Hepatocyte (in vitro differentiated cells): Measurements from ENCODE around the gene KRTAP22-2. TPM values are rescaled to one million over a fixed set of nuclear protein-coding genes. Genes with fewer than 3 reads are reported as not detected.

Source experiments
- DNase-seq: peaks from one replicate; pipeline ENCODE4 v3.0.0-alpha.2; 2016; ENCODE audit warnings: low spot score
- H2AFZ ChIP-seq: fragments of 200-600 bp; sonication (generic); 2 replicates; pipeline ENCODE4 v1.6.0; 2016; ENCODE audit warnings: antibody characterized with exemption, mild to moderate bottlenecking
- H3K27ac ChIP-seq: fragments of 200-600 bp; sonication (generic); 2 replicates; pipeline ENCODE4 v1.5.1; 2016; ENCODE audit warnings: mild to moderate bottlenecking
- H3K27me3 ChIP-seq: fragments of 200-600 bp; sonication (generic); 2 replicates; pipeline ENCODE4 v1.6.1; 2016
- H3K36me3 ChIP-seq: fragments of 200-600 bp; sonication (generic); replicated peaks from 2 replicates; pipeline ENCODE4 v1.5.1; 2016; ENCODE audit warnings: low read depth; ENCODE audit not compliant: insufficient read depth
- H3K4me1 ChIP-seq: fragments of 200-600 bp; sonication (generic); 2 replicates; pipeline ENCODE4 v1.5.1; 2016; ENCODE audit warnings: mild to moderate bottlenecking, moderate library complexity; ENCODE audit not compliant: insufficient read depth
- H3K4me2 ChIP-seq: fragments of 200-600 bp; sonication (generic); 2 replicates; pipeline ENCODE4 v1.6.0; 2016
- H3K4me3 ChIP-seq: fragments of 200-600 bp; sonication (generic); 2 replicates; pipeline ENCODE4 v1.5.1; 2016; ENCODE audit warnings: mild to moderate bottlenecking
- H3K79me2 ChIP-seq: fragments of 200-600 bp; sonication (generic); 2 replicates; pipeline ENCODE4 v1.6.0; 2017; ENCODE audit warnings: mild to moderate bottlenecking
- H3K9me2 ChIP-seq: fragments of 200-600 bp; sonication (generic); replicated peaks from 2 replicates; pipeline ENCODE4 v1.6.0; 2017; ENCODE audit warnings: mild to moderate bottlenecking; ENCODE audit not compliant: insufficient read depth
- H3K9me3 ChIP-seq: fragments of 200-600 bp; sonication (generic); 2 replicates; pipeline ENCODE4 v1.5.1; 2016; ENCODE audit warnings: low read depth, mild to moderate bottlenecking
- H4K20me1 ChIP-seq: fragments of 200-600 bp; sonication (generic); 2 replicates; pipeline ENCODE4 v1.6.0; 2016; ENCODE audit warnings: mild to moderate bottlenecking; ENCODE audit not compliant: insufficient read depth, poor library complexity, severe bottlenecking
- EZH2 ChIP-seq: fragments of 200-600 bp; sonication (generic); IDR thresholded peaks from 2 replicates; pipeline ENCODE4 v1.6.1; 2016; ENCODE audit warnings: antibody characterized with exemption, mild to moderate bottlenecking, borderline replicate concordance
- EZH2phosphoT487 ChIP-seq: fragments of 200-600 bp; sonication (generic); IDR thresholded peaks from one replicate; pipeline ENCODE4 v1.6.1; 2018; ENCODE audit warnings: antibody characterized with exemption, mild to moderate bottlenecking, low read depth, moderate library complexity; ENCODE audit not compliant: unreplicated experiment, severe bottlenecking
- WGBS: methylation state at CpG from one replicate; pipeline ENCODE4 v1.1.6; 2016; ENCODE audit warnings: low lambda C conversion rate; ENCODE audit errors: missing lambda C conversion rate; 5-methylcytosine and 5-hydroxymethylcytosine counted together
- polyA plus RNA-seq: library from polyadenylated mRNA; unstranded; fragments of >200 nt; fragmentation: Nextera tagmentation; extraction: Ambion mirVana; gene quantifications from 2 replicates; pipeline ENCODE4 v1.2.1, GENCODE V29; 2016
- total RNA-seq: library from RNA; depleted of rRNA; stranded (reverse); fragments of >200 nt; gene quantifications from 2 replicates; pipeline ENCODE4 v1.2.3, GENCODE V29; 2014
- TF ChIP-seq, protein P1 (sequence below): fragments of 200-600 bp; sonication (generic); IDR thresholded peaks from 2 replicates; pipeline ENCODE4 v1.5.1; 2016; ENCODE audit warnings: antibody characterized with exemption, mild to moderate bottlenecking; ENCODE audit not compliant: poor library complexity

The KRTAP22-2 gene
- total and polyA plus RNA-seq, 2 experiments from 2014 or later = not detected

DNA sequence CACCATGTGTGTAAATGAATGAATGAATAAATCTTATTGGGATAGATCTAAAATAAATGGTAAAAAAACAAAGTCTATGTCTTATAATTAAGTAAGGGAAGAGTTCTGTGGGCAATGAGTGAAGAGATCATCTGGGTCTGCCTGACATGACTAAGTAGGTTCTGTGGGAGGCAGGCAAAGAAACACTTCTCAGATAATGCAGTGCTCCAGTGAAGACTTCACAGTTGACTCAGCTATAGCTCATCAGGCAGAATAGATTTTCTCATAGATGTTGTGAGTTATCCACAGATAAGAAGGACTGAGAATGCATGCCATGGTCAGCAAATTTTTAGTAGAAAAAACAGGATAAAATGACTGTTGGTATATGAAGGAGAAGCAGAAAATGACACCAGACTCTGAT, 12.4 kb downstream of the KRTAP22-2 start:
- Histone ChIP-seq H3K4me3 (no peak overlapping the region), H3K4me2 (no peak overlapping the region), H3K9me2 (no peaks in the 10 kb centered on the region), H2AFZ (no peak overlapping the region), H3K27ac (no peak overlapping the region), H3K27me3 (no peaks in the 10 kb centered on the region), H4K20me1 (no peaks in the 10 kb centered on the region), H3K79me2 (no peaks in the 10 kb centered on the region), H3K9me3 (no peaks in the 10 kb centered on the region), H3K4me1 (no peaks in the 10 kb centered on the region), H3K36me3 (no peaks in the 10 kb centered on the region)
- TF ChIP-seq, protein P1, sequence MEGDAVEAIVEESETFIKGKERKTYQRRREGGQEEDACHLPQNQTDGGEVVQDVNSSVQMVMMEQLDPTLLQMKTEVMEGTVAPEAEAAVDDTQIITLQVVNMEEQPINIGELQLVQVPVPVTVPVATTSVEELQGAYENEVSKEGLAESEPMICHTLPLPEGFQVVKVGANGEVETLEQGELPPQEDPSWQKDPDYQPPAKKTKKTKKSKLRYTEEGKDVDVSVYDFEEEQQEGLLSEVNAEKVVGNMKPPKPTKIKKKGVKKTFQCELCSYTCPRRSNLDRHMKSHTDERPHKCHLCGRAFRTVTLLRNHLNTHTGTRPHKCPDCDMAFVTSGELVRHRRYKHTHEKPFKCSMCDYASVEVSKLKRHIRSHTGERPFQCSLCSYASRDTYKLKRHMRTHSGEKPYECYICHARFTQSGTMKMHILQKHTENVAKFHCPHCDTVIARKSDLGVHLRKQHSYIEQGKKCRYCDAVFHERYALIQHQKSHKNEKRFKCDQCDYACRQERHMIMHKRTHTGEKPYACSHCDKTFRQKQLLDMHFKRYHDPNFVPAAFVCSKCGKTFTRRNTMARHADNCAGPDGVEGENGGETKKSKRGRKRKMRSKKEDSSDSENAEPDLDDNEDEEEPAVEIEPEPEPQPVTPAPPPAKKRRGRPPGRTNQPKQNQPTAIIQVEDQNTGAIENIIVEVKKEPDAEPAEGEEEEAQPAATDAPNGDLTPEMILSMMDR = no peak
- TF ChIP-seq EZH2phosphoT487 (no peak), EZH2 (no peak)
- DNase-seq = no peak

DNA sequence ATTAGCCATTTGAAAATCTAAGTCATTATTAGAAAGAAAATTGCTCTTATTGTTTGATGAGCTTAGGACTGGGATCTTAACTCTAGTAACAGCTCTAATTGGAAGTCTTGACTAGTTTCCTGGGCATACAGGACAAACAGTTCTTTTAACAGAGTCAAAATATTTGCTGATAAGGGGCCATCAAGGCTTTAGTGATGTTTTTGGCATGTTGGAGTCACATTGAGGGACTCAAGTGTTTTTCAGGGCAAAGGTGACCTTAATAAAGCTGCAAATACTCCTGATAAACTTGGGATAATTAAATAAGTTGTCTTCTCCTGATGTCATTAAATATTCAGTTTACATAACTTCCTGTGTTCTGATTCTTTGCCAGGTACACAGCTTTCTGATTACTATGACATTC, 22.6 kb downstream of the KRTAP22-2 start:
- no peak for DNase-seq
- no peak overlapping the region for H2AFZ ChIP-seq
- no peak overlapping the region for H3K27ac ChIP-seq
- no peaks in the 10 kb centered on the region for H3K79me2 ChIP-seq
- H3K4me1 ChIP-seq = no peaks in the 10 kb centered on the region
- H3K27me3 ChIP-seq = no peaks in the 10 kb centered on the region
- no peaks in the 10 kb centered on the region for H3K36me3 ChIP-seq
- TF ChIP-seq, protein P1 = no peak
- TF ChIP-seq EZH2phosphoT487 = no peak
- no peak for TF ChIP-seq EZH2
- H3K9me3 ChIP-seq = no peaks in the 10 kb centered on the region
- no peaks in the 10 kb centered on the region for H3K9me2 ChIP-seq
- H4K20me1 ChIP-seq = no peaks in the 10 kb centered on the region
- no peak overlapping the region for H3K4me2 ChIP-seq
- H3K4me3 ChIP-seq = no peak overlapping the region

DNA sequence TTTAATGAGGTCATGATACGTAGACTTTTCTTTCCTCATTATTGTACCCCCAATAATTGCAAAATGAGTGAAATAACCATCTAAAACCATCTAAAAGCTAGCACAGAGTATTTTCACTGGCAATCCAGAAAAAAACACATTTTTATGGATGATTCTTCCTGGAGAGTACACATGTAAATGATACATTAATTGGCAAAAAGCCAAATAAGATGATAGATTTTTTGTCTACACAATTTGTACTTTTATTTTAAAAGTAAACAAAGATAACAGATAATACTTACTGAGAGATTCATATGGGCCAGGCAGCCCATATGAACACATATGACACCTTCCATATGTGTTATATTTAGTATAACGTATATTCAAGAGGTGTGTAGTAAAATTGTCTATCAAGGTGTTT, 26.6 kb downstream of the KRTAP22-2 start:
- Histone ChIP-seq H4K20me1 (no peaks in the 10 kb centered on the region), H2AFZ (no peak overlapping the region), H3K79me2 (no peaks in the 10 kb centered on the region), H3K9me3 (no peaks in the 10 kb centered on the region), H3K27ac (no peak overlapping the region), H3K4me1 (no peaks in the 10 kb centered on the region), H3K9me2 (no peaks in the 10 kb centered on the region), H3K27me3 (no peaks in the 10 kb centered on the region), H3K4me3 (no peak overlapping the region), H3K4me2 (no peak overlapping the region), H3K36me3 (no peaks in the 10 kb centered on the region)
- whole genome bisulfite sequencing = 81% methylated on average over 2 of the region's 2 CpGs
- DNase-seq = no peak
- TF ChIP-seq, protein P1 = no peak
- TF ChIP-seq EZH2phosphoT487 = no peak
- no peak for TF ChIP-seq EZH2

DNA sequence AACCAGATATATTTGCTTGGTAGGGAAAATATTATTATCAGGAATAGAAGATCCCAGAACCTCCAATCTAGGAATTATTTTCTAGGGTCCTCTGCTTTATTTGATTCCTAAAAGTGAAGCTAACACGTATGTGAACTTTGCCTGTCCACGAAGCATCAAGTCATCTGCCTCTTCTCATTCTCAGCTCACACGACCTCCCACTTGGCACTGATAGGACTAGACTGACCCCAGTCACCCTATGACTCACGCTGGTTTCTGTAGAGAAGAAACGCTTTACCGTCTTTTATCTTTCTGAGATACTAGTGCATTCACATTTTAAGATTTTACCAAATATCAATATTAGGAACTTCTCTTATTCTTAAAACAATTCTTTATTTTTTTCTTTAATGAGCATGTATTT, 27.1 kb downstream of the KRTAP22-2 start:
- no peak overlapping the region for H3K4me3 ChIP-seq
- H3K9me3 ChIP-seq = no peaks in the 10 kb centered on the region
- H3K4me1 ChIP-seq = no peaks in the 10 kb centered on the region
- DNase-seq = no peak
- H3K36me3 ChIP-seq = no peaks in the 10 kb centered on the region
- no peak overlapping the region for H3K27ac ChIP-seq
- H3K9me2 ChIP-seq = no peaks in the 10 kb centered on the region
- no peaks in the 10 kb centered on the region for H3K27me3 ChIP-seq
- H4K20me1 ChIP-seq = no peaks in the 10 kb centered on the region
- no peak overlapping the region for H3K4me2 ChIP-seq
- no peak overlapping the region for H2AFZ ChIP-seq
- no peak for TF ChIP-seq EZH2
- TF ChIP-seq EZH2phosphoT487 = no peak
- TF ChIP-seq, protein P1 = no peak
- no peaks in the 10 kb centered on the region for H3K79me2 ChIP-seq
- 64% methylated on average over 6 of the region's 6 CpGs for WGBS
